Uterus (tissue), 2 donors: ENCODE measurements around the gene PREX1.

Experiments
- POLR2A ChIP-seq, 2 donors: fragments of 450-650 bp; IDR thresholded peaks; one replicate each; pipeline ENCODE4 v1.6.1; 2016; ENCODE audit warnings: antibody characterized with exemption in 2 of 2, mild to moderate bottlenecking in 1 of 2, moderate library complexity in 1 of 2
- TF ChIP-seq, protein P1 (sequence below), 4 experiments: fragments of 200-600 bp in 2 of 4; fragments of 450-650 bp in 2 of 4; sonication (generic) in 2 of 4; IDR thresholded peaks; one replicate each; pipeline ENCODE4 v1.5.1; 2016 to 2019; ENCODE audit warnings: antibody characterized with exemption in 4 of 4, mild to moderate bottlenecking in 2 of 4, moderate library complexity in 1 of 4

DNA sequence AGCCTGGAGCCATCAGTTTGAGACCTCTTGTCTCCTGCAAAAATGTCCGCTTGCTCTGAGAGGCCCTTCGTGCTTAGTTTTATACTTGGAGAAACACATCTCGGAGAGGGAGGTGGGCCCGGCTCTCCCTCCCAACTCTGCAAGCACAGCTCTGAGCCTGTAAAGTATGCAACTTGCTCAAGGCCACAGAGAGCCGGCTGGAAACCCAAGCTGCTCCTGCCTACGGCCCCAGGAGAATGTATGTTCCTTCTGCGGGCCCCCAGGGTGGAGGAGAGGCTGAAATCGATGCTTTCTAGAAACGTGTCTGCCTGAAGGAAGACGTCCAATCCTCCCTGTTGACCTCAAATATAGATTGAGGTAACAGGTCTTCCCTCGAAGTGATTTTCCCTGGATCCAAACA, 205.4 kb downstream of the PREX1 start:
- TF ChIP-seq, protein P1, sequence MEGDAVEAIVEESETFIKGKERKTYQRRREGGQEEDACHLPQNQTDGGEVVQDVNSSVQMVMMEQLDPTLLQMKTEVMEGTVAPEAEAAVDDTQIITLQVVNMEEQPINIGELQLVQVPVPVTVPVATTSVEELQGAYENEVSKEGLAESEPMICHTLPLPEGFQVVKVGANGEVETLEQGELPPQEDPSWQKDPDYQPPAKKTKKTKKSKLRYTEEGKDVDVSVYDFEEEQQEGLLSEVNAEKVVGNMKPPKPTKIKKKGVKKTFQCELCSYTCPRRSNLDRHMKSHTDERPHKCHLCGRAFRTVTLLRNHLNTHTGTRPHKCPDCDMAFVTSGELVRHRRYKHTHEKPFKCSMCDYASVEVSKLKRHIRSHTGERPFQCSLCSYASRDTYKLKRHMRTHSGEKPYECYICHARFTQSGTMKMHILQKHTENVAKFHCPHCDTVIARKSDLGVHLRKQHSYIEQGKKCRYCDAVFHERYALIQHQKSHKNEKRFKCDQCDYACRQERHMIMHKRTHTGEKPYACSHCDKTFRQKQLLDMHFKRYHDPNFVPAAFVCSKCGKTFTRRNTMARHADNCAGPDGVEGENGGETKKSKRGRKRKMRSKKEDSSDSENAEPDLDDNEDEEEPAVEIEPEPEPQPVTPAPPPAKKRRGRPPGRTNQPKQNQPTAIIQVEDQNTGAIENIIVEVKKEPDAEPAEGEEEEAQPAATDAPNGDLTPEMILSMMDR (IDR thresholded peaks at IDR 0.05): no peak
- TF ChIP-seq POLR2A (IDR thresholded peaks at IDR 0.05): no peak
